GM18951 (cell line): ENCODE measurements around the gene DCDC2C.

Source experiments
- POLR2A ChIP-seq: IDR thresholded peaks from 4 replicates; pipeline ENCODE4 v1.6.1; 2011; ENCODE audit warnings: mild to moderate bottlenecking; ENCODE audit not compliant: insufficient read length, insufficient read depth; ENCODE audit errors: extremely low read depth
- in situ Hi-C: fragments of 300-500 bp; cut with MboI; formaldehyde crosslinking; loops from one replicate; pipeline ENCODE4 v1.12.0; 2022; ENCODE audit warnings: low sequenced_read_pairs, mixed read lengths, inconsistent platforms; ENCODE audit not compliant: unreplicated experiment

DCDC2C gene

GRCh38 chr2:3771576-3771975, 68.2 kb downstream of the DCDC2C start:
- TF ChIP-seq POLR2A: no peak
- in situ Hi-C loops: no loop called here

- no peak for TF ChIP-seq POLR2A
- in situ Hi-C loops: no loop called here
Measured at GRCh38 chr2:3774336-3774735, 71.0 kb downstream of the DCDC2C start.

- TF ChIP-seq POLR2A: no peak
- in situ Hi-C loops: no loop called here
Measured at GRCh38 chr2:3776311-3776710, 72.9 kb downstream of the DCDC2C start.

GRCh38 chr2:3777966-3778365, 74.6 kb downstream of the DCDC2C start:
- in situ Hi-C loops: no loop called here

GRCh38 chr2:3778851-3779495, 75.6 kb downstream of the DCDC2C start:
- no peak for TF ChIP-seq POLR2A
- in situ Hi-C loops: no loop called here

More at GRCh38 chr2:3777966-3778365, 74.6 kb downstream of the DCDC2C start:
- TF ChIP-seq POLR2A: no peak

- in situ Hi-C loops: no loop called here
- TF ChIP-seq POLR2A: no peak
Measured at GRCh38 chr2:3779496-3780049, 76.2 kb downstream of the DCDC2C start.

- in situ Hi-C loops: no loop called here
- TF ChIP-seq POLR2A: no peak
Measured at GRCh38 chr2:3780477-3781402, 77.4 kb downstream of the DCDC2C start.

- in situ Hi-C loops: no loop called here
- no peak for TF ChIP-seq POLR2A
Measured at GRCh38 chr2:3784731-3785130, 81.4 kb downstream of the DCDC2C start.

- TF ChIP-seq POLR2A: no peak
- in situ Hi-C loops: no loop called here
Measured at GRCh38 chr2:3785220-3785889, 82.0 kb downstream of the DCDC2C start.

GRCh38 chr2:3785890-3786273, 82.5 kb downstream of the DCDC2C start:
- in situ Hi-C loops: no loop called here
- no peak for TF ChIP-seq POLR2A

GRCh38 chr2:3787768-3788167, 84.4 kb downstream of the DCDC2C start:
- no peak for TF ChIP-seq POLR2A

GRCh38 chr2:3789256-3789655, 85.9 kb downstream of the DCDC2C start:
- no peak for TF ChIP-seq POLR2A
- in situ Hi-C loops: no loop called here

More at GRCh38 chr2:3787768-3788167, 84.4 kb downstream of the DCDC2C start:
- in situ Hi-C loops: no loop called here

- in situ Hi-C loops: no loop called here
- no peak for TF ChIP-seq POLR2A
Measured at GRCh38 chr2:3793249-3793648, 89.9 kb downstream of the DCDC2C start.
